Measurements from ENCODE around the gene MPRIP. TPM values are rescaled to one million over a fixed set of nuclear protein-coding genes. Genes with fewer than 3 reads are reported as not detected.

MPRIP gene
- total RNA-seq, 2 donors from 2014 or later = 268 to 269 TPM

DNA sequence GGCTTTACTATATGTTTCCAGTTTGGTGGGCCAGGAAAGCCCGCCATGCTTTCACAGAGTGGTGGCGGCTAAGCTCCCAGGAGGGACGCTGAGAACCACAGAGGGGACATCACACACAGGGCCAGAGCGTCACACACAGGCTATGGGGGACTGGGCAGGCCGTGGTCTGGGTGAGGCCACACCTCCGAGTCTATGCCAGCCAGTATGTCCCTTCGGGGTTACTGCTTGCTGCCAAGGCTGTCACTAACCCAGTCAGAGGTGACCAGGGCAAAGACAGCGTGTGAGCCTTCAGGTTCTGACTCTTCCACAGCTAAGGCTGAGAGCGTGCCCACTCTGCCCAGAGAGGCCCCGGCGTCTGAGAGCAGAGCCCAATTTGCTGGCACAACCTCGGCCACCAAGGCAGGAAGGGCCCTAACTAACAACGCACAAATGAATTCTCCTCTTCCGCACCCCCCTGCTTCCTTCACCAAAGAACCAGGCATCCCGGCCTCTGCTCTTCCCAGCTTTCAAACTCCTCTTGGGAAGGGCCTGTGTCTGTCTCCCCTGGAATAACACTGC is 161.0 kb downstream of the MPRIP start:
- peaks cover 3% of the 10 kb centered on the region for H3K36me3 Mint-ChIP-seq (ENCODE audit: low read depth)
- ATAC-seq (no peak), DNase-seq (no peak)
- peak overlapping the region; percentile 95 for H3K27ac Mint-ChIP-seq
- H3K4me1 Mint-ChIP-seq = peaks cover 26% of the 10 kb centered on the region
- no peaks in the 10 kb centered on the region for H3K9me3 ChIP-seq (ENCODE audit: control insufficient read depth, low read length, poor library complexity, severe bottlenecking)
- peak overlapping the region; percentile 90 for H3K4me3 Mint-ChIP-seq
- H3K27me3 Mint-ChIP-seq = no peaks in the 10 kb centered on the region

GRCh38 chr17:17204041-17204591 is 161.9 kb downstream of the MPRIP start:
- H3K36me3 Mint-ChIP-seq (ENCODE audit: low read depth) = peaks cover 3% of the 10 kb centered on the region
- H3K27me3 Mint-ChIP-seq = no peaks in the 10 kb centered on the region
- peak overlapping the region; percentile 90 for H3K4me3 Mint-ChIP-seq
- peak overlapping the region; percentile 95 for H3K27ac Mint-ChIP-seq
- DNase-seq = no peak
- no peak for ATAC-seq
- peaks cover 26% of the 10 kb centered on the region for H3K4me1 Mint-ChIP-seq
- no peaks in the 10 kb centered on the region for H3K9me3 ChIP-seq (ENCODE audit: control insufficient read depth, low read length, poor library complexity, severe bottlenecking)

- peaks cover 3% of the 10 kb centered on the region for H3K36me3 Mint-ChIP-seq (ENCODE audit: low read depth)
Measured at GRCh38 chr17:17204635-17205231, 162.5 kb downstream of the MPRIP start.

GRCh38 chr17:17205368-17206123 is 163.3 kb downstream of the MPRIP start:
- no peaks in the 10 kb centered on the region for H3K9me3 ChIP-seq (ENCODE audit: control insufficient read depth, low read length, poor library complexity, severe bottlenecking)
- no peaks in the 10 kb centered on the region for H3K27me3 Mint-ChIP-seq
- H3K4me1 Mint-ChIP-seq = peaks cover 24% of the 10 kb centered on the region
- ATAC-seq (peak; percentile 52), DNase-seq (peak; percentile 52 to 60 (median 58))
- peak overlapping the region; percentile 95 for H3K27ac Mint-ChIP-seq
- peaks cover 3% of the 10 kb centered on the region for H3K36me3 Mint-ChIP-seq (ENCODE audit: low read depth)
- H3K4me3 Mint-ChIP-seq = peak overlapping the region; percentile 90

More at GRCh38 chr17:17204635-17205231, 162.5 kb downstream of the MPRIP start:
- peaks cover 26% of the 10 kb centered on the region for H3K4me1 Mint-ChIP-seq
- peak overlapping the region; percentile 95 for H3K27ac Mint-ChIP-seq
- peak overlapping the region; percentile 90 for H3K4me3 Mint-ChIP-seq
- DNase-seq = no peak
- no peaks in the 10 kb centered on the region for H3K27me3 Mint-ChIP-seq
- no peak for ATAC-seq
- no peaks in the 10 kb centered on the region for H3K9me3 ChIP-seq (ENCODE audit: control insufficient read depth, low read length, poor library complexity, severe bottlenecking)

GRCh38 chr17:17206124-17206912 is 164.1 kb downstream of the MPRIP start, which contains the start of gene PLD6:
PLD6 (minus strand) TSS chr17:17206333; CDS start chr17:17206286, 47 bp downstream.
- H3K9me3 ChIP-seq (ENCODE audit: control insufficient read depth, low read length, poor library complexity, severe bottlenecking) = no peaks in the 10 kb centered on the region
- H3K36me3 Mint-ChIP-seq (ENCODE audit: low read depth) = peaks cover 3% of the 10 kb centered on the region
- peak; percentile 95 to 96 (median 95) for DNase-seq
- H3K4me1 Mint-ChIP-seq = peaks cover 24% of the 10 kb centered on the region
- peak; percentile 81 for ATAC-seq
- H3K27ac Mint-ChIP-seq = peak within 1 kb of the TSS; percentile 95
- peak within 1 kb of the TSS; percentile 90 for H3K4me3 Mint-ChIP-seq
- no peaks in the 10 kb centered on the region for H3K27me3 Mint-ChIP-seq

GRCh38 chr17:17206913-17207335 is 164.7 kb downstream of the MPRIP start:
- Mint-ChIP-seq H3K27me3 (no peaks in the 10 kb centered on the region), H3K4me1 (peaks cover 24% of the 10 kb centered on the region), H3K4me3 (peak overlapping the region; percentile 41), H3K27ac (peak overlapping the region; percentile 95), H3K36me3 (ENCODE audit: low read depth) (peaks cover 3% of the 10 kb centered on the region)
- no peaks in the 10 kb centered on the region for H3K9me3 ChIP-seq (ENCODE audit: control insufficient read depth, low read length, poor library complexity, severe bottlenecking)
- ATAC-seq = no peak
- no peak for DNase-seq

- no peaks in the 10 kb centered on the region for H3K36me3 Mint-ChIP-seq (ENCODE audit: low read depth)
- H3K27me3 Mint-ChIP-seq = no peaks in the 10 kb centered on the region
- H3K27ac Mint-ChIP-seq = no peak overlapping the region
- H3K9me3 ChIP-seq (ENCODE audit: control insufficient read depth, low read length, poor library complexity, severe bottlenecking) = no peaks in the 10 kb centered on the region
- DNase-seq (no peak), ATAC-seq (no peak)
- H3K4me1 Mint-ChIP-seq = peaks cover 20% of the 10 kb centered on the region
- H3K4me3 Mint-ChIP-seq = no peak overlapping the region
Measured at GRCh38 chr17:17207998-17208397, 165.7 kb downstream of the MPRIP start.

DNA sequence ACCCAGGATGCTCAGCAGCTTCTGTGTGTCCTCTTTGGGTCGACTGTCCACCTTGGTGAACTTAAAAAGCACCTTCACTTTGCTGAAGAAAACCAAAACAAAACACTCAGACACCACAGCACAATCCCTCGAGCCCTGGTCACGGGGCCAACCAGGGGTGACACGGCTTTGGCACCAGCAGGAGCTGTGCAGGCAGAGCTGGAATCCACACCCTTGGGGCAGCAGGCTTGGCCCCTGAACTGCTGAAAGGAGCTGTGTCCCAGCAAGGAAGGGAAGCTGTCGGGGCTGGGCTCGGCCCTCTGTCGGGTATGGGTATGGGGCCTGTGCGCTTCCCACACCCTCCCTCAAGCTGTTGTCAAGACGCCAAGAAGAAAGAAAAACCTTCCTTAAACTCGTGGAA is 171.5 kb downstream of the MPRIP start:
- H3K4me3 Mint-ChIP-seq = no peak overlapping the region
- no peaks in the 10 kb centered on the region for H3K27me3 Mint-ChIP-seq
- peaks cover 3% of the 10 kb centered on the region for H3K4me1 Mint-ChIP-seq
- ATAC-seq (no peak), DNase-seq (no peak)
- peaks cover 5% of the 10 kb centered on the region for H3K36me3 Mint-ChIP-seq (ENCODE audit: low read depth)
- no peaks in the 10 kb centered on the region for H3K9me3 ChIP-seq (ENCODE audit: control insufficient read depth, low read length, poor library complexity, severe bottlenecking)
- no peak overlapping the region for H3K27ac Mint-ChIP-seq

GRCh38 chr17:17214646-17215436 is 172.6 kb downstream of the MPRIP start:
- Mint-ChIP-seq H3K36me3 (ENCODE audit: low read depth) (peaks cover 5% of the 10 kb centered on the region), H3K27ac (no peak overlapping the region), H3K4me1 (peaks cover 3% of the 10 kb centered on the region), H3K27me3 (no peaks in the 10 kb centered on the region), H3K4me3 (no peak overlapping the region)
- ATAC-seq (no peak), DNase-seq (no peak)
- no peaks in the 10 kb centered on the region for H3K9me3 ChIP-seq (ENCODE audit: control insufficient read depth, low read length, poor library complexity, severe bottlenecking)

GRCh38 chr17:17215575-17215974 is 173.3 kb downstream of the MPRIP start:
- H3K9me3 ChIP-seq (ENCODE audit: control insufficient read depth, low read length, poor library complexity, severe bottlenecking) = no peaks in the 10 kb centered on the region
- H3K36me3 Mint-ChIP-seq (ENCODE audit: low read depth) = peaks cover 5% of the 10 kb centered on the region
- no peak for ATAC-seq
- no peak overlapping the region for H3K27ac Mint-ChIP-seq
- no peaks in the 10 kb centered on the region for H3K27me3 Mint-ChIP-seq
- peaks cover 3% of the 10 kb centered on the region for H3K4me1 Mint-ChIP-seq
- no peak overlapping the region for H3K4me3 Mint-ChIP-seq
- DNase-seq = no peak

DNA sequence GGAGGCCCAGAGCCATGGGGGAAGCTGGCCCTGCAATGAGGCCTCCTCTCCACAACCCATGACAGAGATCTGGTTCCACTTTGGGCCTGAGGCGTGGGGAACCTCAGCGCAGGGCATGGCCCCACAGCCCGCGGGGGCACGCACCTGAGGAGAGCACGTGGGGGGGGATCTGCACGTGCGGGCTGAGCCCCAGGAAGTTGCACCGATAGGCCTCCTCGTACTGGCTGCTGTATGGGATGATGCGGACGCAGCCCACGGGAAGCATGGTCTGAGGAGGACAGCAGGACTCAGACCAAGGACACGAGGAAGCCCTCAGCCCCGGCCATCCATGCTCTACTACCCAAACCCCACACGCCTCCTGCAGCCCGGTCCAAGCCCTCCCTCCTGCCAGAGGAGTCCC is 174.0 kb downstream of the MPRIP start:
- Mint-ChIP-seq H3K4me3 (no peak overlapping the region), H3K27ac (no peak overlapping the region), H3K27me3 (no peaks in the 10 kb centered on the region), H3K36me3 (ENCODE audit: low read depth) (peaks cover 5% of the 10 kb centered on the region), H3K4me1 (peaks cover 3% of the 10 kb centered on the region)
- DNase-seq (no peak), ATAC-seq (no peak)
- no peaks in the 10 kb centered on the region for H3K9me3 ChIP-seq (ENCODE audit: control insufficient read depth, low read length, poor library complexity, severe bottlenecking)

DNA sequence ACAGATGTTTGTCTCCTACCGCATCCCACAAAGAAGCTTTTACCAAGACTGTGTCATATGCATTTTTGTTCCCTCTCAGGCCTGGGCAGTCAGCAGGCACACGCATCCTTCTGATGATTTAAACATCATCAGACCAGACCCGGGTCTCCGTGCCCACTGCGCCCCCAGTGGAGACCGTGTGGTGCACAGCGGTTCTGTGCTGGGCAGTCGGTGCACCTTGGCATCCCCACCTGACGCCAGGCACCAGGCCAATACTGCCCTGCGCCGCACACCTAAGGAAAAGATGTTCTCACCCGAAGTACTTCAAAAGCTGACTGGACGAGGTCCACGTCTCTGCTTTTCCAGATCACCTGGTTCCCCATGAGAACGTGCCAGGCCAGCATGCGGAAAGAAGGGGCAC is 174.5 kb downstream of the MPRIP start:
- no peaks in the 10 kb centered on the region for H3K27me3 Mint-ChIP-seq
- DNase-seq = no peak
- no peak for ATAC-seq
- H3K4me1 Mint-ChIP-seq = peaks cover 3% of the 10 kb centered on the region
- H3K4me3 Mint-ChIP-seq = no peak overlapping the region
- no peaks in the 10 kb centered on the region for H3K9me3 ChIP-seq (ENCODE audit: control insufficient read depth, low read length, poor library complexity, severe bottlenecking)
- peaks cover 5% of the 10 kb centered on the region for H3K36me3 Mint-ChIP-seq (ENCODE audit: low read depth)
- peak overlapping the region; percentile 51 for H3K27ac Mint-ChIP-seq

Data from T-helper 17 cell (primary cell).